HepG2 (cell line): Measurements from ENCODE around the gene CAPG. TPM values are rescaled to one million over a fixed set of nuclear protein-coding genes. Genes with fewer than 3 reads are reported as not detected.
A peak's percentile ranks its signal among the peaks of the same experiment; 100 is the strongest.

Experiments used
- ARHGAP35 ChIP-seq: sonication (generic); formaldehyde crosslinking; IDR thresholded peaks from 2 replicates; pipeline ENCODE4 v1.9.0; 2022; ENCODE audit warnings: mild to moderate bottlenecking, inconsistent platforms, moderate library complexity, missing genetic modification reagents, borderline replicate concordance
- CHD4 ChIP-seq: fragments of 200-600 bp; sonication (generic); IDR thresholded peaks from 2 replicates; pipeline ENCODE4 v1.7.0; 2017; ENCODE audit warnings: mild to moderate bottlenecking, low read length, borderline replicate concordance
- FOSL2 ChIP-seq: sonication (generic); formaldehyde crosslinking; IDR thresholded peaks from 2 replicates; pipeline ENCODE4 v1.4.0; 2020; ENCODE audit warnings: missing genetic modification reagents
- KMT2A ChIP-seq: sonication (generic); formaldehyde crosslinking; IDR thresholded peaks from 2 replicates; pipeline ENCODE4 v1.4.0; 2020; ENCODE audit warnings: missing genetic modification reagents
- PAX8 ChIP-seq: sonication (generic); formaldehyde crosslinking; IDR thresholded peaks from 2 replicates; pipeline ENCODE4 v1.8.0; 2022; ENCODE audit warnings: mild to moderate bottlenecking, missing genetic modification reagents, borderline replicate concordance
- RARG ChIP-seq: sonication (generic); formaldehyde crosslinking; IDR thresholded peaks from 2 replicates; pipeline ENCODE4 v1.4.0; 2020; ENCODE audit warnings: low read depth, mild to moderate bottlenecking, missing genetic modification reagents
- SKI ChIP-seq: fragments of 450-650 bp; IDR thresholded peaks from one replicate; pipeline ENCODE4 v1.6.1; 2018; ENCODE audit warnings: mild to moderate bottlenecking; ENCODE audit not compliant: partially characterized antibody
- SMAD3 ChIP-seq: sonication (generic); formaldehyde crosslinking; IDR thresholded peaks from 2 replicates; pipeline ENCODE4 v1.4.0; 2020; ENCODE audit warnings: missing genetic modification reagents
- ZNF251 ChIP-seq: sonication (generic); formaldehyde crosslinking; IDR thresholded peaks from 2 replicates; pipeline ENCODE4 v1.9.0; 2021; ENCODE audit warnings: mild to moderate bottlenecking, missing genetic modification reagents
- ZNF367 ChIP-seq: sonication (generic); formaldehyde crosslinking; IDR thresholded peaks from 2 replicates; pipeline ENCODE4 v1.4.0; 2020; ENCODE audit warnings: missing genetic modification reagents, borderline replicate concordance
- ZNF383 ChIP-seq: sonication (generic); formaldehyde crosslinking; IDR thresholded peaks from 2 replicates; pipeline ENCODE4 v1.4.0; 2020; ENCODE audit warnings: missing genetic modification reagents, mild to moderate bottlenecking, borderline replicate concordance
- polyA plus RNA-seq, 8 experiments: library from polyadenylated mRNA; depleted of rRNA in 3 of 8; stranded (reverse) in 7 of 8; unstranded in 1 of 8; fragments of >200 nt; fragmentation: Illumina TruSeq in 4 of 8; extraction: Trizol in 4 of 8; gene quantifications; 2 replicates each; pipeline versions ENCODE4 v1.2.1 to v1.2.3, GENCODE V29; 2011 to 2016; ENCODE audit warnings: low read depth in 4 of 8, missing spikeins in 1 of 8, mixed read lengths in 1 of 8; ENCODE audit not compliant: insufficient read depth in 1 of 8
- total RNA-seq, 5 experiments: library from RNA; depleted of rRNA; stranded (reverse); fragments of >200 nt; fragmentation: Illumina TruSeq; extraction: Trizol; gene quantifications; 2 replicates each; pipeline ENCODE4 v1.2.3, GENCODE V29; 2016; ENCODE audit warnings: low read depth in 1 of 5
- TF ChIP-seq, protein P1 (sequence below): sonication (generic); formaldehyde crosslinking; IDR thresholded peaks from 2 replicates; pipeline ENCODE4 v1.5.0; 2020; ENCODE audit warnings: mild to moderate bottlenecking, missing genetic modification reagents, borderline replicate concordance
- TF ChIP-seq, protein P2 (sequence below): sonication (generic); formaldehyde crosslinking; IDR thresholded peaks from 2 replicates; pipeline ENCODE4 v1.8.0; 2023; ENCODE audit warnings: mild to moderate bottlenecking, missing genetic modification reagents
- TF ChIP-seq, protein P3 (sequence below): IDR thresholded peaks from 2 replicates; pipeline ENCODE4 v1.6.1; 2018; ENCODE audit warnings: missing genetic modification reagents, mild to moderate bottlenecking, missing compliant biosample characterization
- TF ChIP-seq, protein P4 (sequence below): sonication (generic); formaldehyde crosslinking; IDR thresholded peaks from 2 replicates; pipeline ENCODE4 v1.4.0; 2020; ENCODE audit warnings: missing genetic modification reagents, mild to moderate bottlenecking, borderline replicate concordance

Gene CAPG
- total and polyA plus RNA-seq, 2 of the 13 experiments (the other 11 are each of a cell fraction or from before 2014, with no cell fraction given) = 12.7 to 18.2 TPM

DNA sequence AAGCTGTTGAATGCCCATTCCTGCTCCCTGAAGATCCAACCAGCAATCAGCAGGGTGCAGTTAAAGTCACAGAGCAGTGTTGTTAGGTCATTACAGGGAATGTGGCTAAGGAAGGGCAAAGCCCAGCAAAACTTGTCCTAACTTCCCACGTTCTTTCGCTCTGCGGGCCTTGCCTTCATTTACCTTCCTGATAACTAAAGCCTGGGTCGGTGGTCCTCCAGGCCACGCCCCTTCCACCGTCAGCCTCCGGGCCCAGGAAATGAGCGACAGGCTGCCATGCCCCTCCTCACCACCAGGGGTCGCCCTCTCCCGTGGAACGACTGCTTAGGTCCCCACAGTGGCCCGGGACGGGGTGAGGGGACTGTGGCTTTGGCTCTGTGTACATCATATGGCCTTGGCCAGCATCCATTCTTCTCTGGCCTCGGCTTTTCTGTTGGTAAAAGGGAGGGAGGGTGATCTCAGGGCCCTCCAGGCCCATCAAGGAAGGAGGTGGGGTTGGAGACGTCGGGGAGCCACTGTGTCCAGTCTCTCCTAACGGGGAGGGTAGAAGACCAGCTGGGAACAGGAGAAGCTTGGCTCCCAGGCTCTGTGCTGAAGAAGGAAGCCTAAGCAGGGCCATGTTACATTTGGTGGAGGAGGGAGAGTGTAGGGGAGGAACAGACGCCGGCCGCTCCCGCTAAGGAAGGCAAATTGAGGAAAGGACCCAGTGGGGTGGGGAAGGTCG lies 10.5 kb upstream of the CAPG start (continued):
- TF ChIP-seq, protein P1, sequence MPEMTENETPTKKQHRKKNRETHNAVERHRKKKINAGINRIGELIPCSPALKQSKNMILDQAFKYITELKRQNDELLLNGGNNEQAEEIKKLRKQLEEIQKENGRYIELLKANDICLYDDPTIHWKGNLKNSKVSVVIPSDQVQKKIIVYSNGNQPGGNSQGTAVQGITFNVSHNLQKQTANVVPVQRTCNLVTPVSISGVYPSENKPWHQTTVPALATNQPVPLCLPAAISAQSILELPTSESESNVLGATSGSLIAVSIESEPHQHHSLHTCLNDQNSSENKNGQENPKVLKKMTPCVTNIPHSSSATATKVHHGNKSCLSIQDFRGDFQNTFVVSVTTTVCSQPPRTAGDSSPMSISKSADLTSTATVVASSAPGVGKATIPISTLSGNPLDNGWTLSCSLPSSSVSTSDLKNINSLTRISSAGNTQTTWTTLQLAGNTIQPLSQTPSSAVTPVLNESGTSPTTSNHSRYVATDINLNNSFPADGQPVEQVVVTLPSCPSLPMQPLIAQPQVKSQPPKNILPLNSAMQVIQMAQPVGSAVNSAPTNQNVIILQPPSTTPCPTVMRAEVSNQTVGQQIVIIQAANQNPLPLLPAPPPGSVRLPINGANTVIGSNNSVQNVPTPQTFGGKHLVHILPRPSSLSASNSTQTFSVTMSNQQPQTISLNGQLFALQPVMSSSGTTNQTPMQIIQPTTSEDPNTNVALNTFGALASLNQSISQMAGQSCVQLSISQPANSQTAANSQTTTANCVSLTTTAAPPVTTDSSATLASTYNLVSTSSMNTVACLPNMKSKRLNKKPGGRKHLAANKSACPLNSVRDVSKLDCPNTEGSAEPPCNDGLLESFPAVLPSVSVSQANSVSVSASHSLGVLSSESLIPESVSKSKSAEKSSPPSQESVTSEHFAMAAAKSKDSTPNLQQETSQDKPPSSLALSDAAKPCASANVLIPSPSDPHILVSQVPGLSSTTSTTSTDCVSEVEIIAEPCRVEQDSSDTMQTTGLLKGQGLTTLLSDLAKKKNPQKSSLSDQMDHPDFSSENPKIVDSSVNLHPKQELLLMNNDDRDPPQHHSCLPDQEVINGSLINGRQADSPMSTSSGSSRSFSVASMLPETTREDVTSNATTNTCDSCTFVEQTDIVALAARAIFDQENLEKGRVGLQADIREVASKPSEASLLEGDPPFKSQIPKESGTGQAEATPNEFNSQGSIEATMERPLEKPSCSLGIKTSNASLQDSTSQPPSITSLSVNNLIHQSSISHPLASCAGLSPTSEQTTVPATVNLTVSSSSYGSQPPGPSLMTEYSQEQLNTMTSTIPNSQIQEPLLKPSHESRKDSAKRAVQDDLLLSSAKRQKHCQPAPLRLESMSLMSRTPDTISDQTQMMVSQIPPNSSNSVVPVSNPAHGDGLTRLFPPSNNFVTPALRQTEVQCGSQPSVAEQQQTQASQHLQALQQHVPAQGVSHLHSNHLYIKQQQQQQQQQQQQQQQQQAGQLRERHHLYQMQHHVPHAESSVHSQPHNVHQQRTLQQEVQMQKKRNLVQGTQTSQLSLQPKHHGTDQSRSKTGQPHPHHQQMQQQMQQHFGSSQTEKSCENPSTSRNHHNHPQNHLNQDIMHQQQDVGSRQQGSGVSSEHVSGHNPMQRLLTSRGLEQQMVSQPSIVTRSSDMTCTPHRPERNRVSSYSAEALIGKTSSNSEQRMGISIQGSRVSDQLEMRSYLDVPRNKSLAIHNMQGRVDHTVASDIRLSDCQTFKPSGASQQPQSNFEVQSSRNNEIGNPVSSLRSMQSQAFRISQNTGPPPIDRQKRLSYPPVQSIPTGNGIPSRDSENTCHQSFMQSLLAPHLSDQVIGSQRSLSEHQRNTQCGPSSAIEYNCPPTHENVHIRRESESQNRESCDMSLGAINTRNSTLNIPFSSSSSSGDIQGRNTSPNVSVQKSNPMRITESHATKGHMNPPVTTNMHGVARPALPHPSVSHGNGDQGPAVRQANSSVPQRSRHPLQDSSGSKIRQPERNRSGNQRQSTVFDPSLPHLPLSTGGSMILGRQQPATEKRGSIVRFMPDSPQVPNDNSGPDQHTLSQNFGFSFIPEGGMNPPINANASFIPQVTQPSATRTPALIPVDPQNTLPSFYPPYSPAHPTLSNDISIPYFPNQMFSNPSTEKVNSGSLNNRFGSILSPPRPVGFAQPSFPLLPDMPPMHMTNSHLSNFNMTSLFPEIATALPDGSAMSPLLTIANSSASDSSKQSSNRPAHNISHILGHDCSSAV (CRISPR knock-in tag) = no peak
- peak; percentile 49; the same call in 1 of the 2 replicates for TF ChIP-seq ARHGAP35 (CRISPR knock-in tag)
- no peak; the same call in 1 of the 2 replicates for TF ChIP-seq RARG
- peak; percentile 96 for TF ChIP-seq SMAD3 (CRISPR knock-in tag)
- TF ChIP-seq, protein P2, sequence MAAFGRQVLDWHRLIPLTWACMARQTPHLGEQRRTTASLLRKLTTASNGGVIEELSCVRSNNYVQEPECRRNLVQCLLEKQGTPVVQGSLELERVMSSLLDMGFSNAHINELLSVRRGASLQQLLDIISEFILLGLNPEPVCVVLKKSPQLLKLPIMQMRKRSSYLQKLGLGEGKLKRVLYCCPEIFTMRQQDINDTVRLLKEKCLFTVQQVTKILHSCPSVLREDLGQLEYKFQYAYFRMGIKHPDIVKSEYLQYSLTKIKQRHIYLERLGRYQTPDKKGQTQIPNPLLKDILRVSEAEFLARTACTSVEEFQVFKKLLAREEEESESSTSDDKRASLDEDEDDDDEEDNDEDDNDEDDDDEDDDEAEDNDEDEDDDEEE (CRISPR knock-in tag) = 0 out of 2 replicates have a peak, but pooled peaks have one; percentile 29
- no peak for TF ChIP-seq ZNF383 (CRISPR knock-in tag)
- no peak for TF ChIP-seq ZNF367 (CRISPR knock-in tag)
- TF ChIP-seq, protein P3, sequence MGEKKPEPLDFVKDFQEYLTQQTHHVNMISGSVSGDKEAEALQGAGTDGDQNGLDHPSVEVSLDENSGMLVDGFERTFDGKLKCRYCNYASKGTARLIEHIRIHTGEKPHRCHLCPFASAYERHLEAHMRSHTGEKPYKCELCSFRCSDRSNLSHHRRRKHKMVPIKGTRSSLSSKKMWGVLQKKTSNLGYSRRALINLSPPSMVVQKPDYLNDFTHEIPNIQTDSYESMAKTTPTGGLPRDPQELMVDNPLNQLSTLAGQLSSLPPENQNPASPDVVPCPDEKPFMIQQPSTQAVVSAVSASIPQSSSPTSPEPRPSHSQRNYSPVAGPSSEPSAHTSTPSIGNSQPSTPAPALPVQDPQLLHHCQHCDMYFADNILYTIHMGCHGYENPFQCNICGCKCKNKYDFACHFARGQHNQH (CRISPR knock-in tag) = peak; percentile 76
- peak; percentile 82 for TF ChIP-seq SKI
- peak; percentile 75 for TF ChIP-seq FOSL2 (CRISPR knock-in tag)
- no peak; the same call in 1 of the 2 replicates for TF ChIP-seq KMT2A
- peak; percentile 85; the same call in 1 of the 2 replicates for TF ChIP-seq ZNF251
- no peak for TF ChIP-seq PAX8 (CRISPR knock-in tag)
- no peak; the same call in 1 of the 2 replicates for TF ChIP-seq CHD4
- TF ChIP-seq, protein P4, sequence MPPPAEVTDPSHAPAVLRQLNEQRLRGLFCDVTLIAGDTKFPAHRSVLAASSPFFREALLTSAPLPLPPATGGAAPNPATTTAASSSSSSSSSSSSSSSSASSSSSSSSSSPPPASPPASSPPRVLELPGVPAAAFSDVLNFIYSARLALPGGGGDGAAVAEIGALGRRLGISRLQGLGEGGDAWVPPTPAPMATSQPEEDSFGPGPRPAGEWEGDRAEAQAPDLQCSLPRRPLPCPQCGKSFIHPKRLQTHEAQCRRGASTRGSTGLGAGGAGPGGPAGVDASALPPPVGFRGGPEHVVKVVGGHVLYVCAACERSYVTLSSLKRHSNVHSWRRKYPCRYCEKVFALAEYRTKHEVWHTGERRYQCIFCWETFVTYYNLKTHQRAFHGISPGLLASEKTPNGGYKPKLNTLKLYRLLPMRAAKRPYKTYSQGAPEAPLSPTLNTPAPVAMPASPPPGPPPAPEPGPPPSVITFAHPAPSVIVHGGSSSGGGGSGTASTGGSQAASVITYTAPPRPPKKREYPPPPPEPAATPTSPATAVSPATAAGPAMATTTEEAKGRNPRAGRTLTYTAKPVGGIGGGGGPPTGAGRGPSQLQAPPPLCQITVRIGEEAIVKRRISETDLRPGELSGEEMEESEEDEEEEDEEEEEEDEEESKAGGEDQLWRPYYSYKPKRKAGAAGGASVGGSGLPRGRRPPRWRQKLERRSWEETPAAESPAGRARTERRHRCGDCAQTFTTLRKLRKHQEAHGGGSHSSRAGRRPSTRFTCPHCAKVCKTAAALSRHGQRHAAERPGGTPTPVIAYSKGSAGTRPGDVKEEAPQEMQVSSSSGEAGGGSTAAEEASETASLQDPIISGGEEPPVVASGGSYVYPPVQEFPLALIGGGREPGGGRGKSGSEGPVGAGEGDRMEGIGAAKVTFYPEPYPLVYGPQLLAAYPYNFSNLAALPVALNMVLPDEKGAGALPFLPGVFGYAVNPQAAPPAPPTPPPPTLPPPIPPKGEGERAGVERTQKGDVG = no peak; the same call in 1 of the 2 replicates
